Duodenal mucosa (tissue), 2 donors: ENCODE measurements around the gene STAM2.
"Not testable (repeated sequence)": the region's sequence is repeated elsewhere in the genome, so short reads cannot be mapped to it uniquely, and the experiment has no call there.

ENCODE experiments used
- H3K27ac ChIP-seq: one replicate; pipeline ENCODE4 v1.7.0; 2013; ENCODE audit warnings: low read depth, low read length
- H3K27me3 ChIP-seq, 2 donors: one replicate each; pipeline ENCODE4 v1.7.0; 2013; ENCODE audit warnings: low read length in 2 of 2, control low read depth in 1 of 2; ENCODE audit not compliant: insufficient read depth in 2 of 2, control insufficient read depth in 1 of 2
- H3K36me3 ChIP-seq, 2 donors: one replicate each; pipeline ENCODE4 v1.7.0; 2013; ENCODE audit warnings: low read length in 2 of 2, control low read depth in 1 of 2; ENCODE audit not compliant: insufficient read depth in 2 of 2, control insufficient read depth in 1 of 2
- H3K4me1 ChIP-seq, 2 donors: one replicate each; pipeline ENCODE4 v1.7.0; 2013; ENCODE audit warnings: low read length in 2 of 2, control low read depth in 1 of 2; ENCODE audit not compliant: insufficient read depth in 2 of 2, control insufficient read depth in 1 of 2
- H3K4me3 ChIP-seq, 2 donors: one replicate each; pipeline ENCODE4 v1.7.0; 2013; ENCODE audit warnings: low read length in 2 of 2, low read depth in 1 of 2
- H3K9ac ChIP-seq, 2 donors: one replicate each; pipeline ENCODE4 v1.7.0; 2013; ENCODE audit warnings: low read length in 2 of 2, low read depth in 1 of 2
- H3K9me3 ChIP-seq, 2 donors: one replicate each; pipeline ENCODE4 v1.7.0; 2013; ENCODE audit warnings: low read length in 2 of 2, control low read depth in 1 of 2; ENCODE audit not compliant: control insufficient read depth in 1 of 2

The STAM2 gene

DNA sequence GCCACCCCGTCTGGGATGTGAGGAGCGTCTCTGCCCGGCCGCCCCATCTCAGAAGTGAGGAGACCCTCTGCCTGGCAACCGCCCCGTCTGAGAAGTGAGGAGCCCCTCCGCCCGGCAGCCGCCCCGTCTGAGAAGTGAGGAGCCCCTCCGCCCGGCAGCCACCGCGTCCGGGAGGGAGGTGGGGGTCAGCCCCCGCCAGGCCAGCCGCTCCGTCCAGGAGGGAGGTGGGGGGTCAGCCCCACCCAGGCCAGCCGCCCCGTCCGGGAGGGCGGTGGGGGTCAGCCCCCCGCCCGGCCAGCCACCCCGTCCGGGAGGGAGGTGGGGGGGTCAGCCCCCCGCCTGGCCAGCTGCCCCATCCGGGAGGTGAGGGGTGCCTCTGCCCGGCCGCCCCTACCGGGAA, 15.2 kb downstream of the STAM2 start:
- not testable (repeated sequence) for H3K9ac ChIP-seq, H3K9me3 ChIP-seq, H3K27me3 ChIP-seq, H3K4me1 ChIP-seq, H3K27ac ChIP-seq, H3K4me3 ChIP-seq
- H3K36me3 ChIP-seq, result peaks cover 0 to 10% of the 10 kb centered on the region in 2 donors

DNA sequence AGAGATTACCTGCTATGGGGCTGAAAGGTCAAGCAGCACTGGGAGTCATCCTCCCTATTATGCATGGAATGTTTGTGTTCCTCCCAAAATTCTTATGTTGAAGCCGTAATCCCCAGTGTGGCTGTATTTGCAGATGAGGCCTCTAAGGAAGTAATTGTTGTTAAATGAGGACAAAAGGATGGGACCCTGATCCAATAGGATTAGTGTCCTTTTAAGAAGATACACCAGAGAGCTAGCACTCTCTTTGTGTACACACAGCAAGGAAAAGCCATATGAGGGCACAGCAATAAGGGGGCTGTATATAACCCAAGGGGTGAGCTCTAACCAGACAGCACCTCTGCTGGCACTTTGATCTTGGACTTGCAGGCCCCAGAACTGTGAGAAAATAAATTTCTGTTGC, 18.3 kb downstream of the STAM2 start:
- peaks cover 0 to 5% of the 10 kb centered on the region in 2 donors for H3K9me3 ChIP-seq
- no peaks in the 10 kb centered on the region for H3K27me3 ChIP-seq
- no peak overlapping the region for H3K9ac ChIP-seq
- no peak overlapping the region for H3K4me3 ChIP-seq
- H3K27ac ChIP-seq, result no peak overlapping the region
- peaks cover 0 to 10% of the 10 kb centered on the region in 2 donors for H3K36me3 ChIP-seq
- H3K4me1 ChIP-seq, result peaks cover 0 to 5% of the 10 kb centered on the region in 2 donors

DNA sequence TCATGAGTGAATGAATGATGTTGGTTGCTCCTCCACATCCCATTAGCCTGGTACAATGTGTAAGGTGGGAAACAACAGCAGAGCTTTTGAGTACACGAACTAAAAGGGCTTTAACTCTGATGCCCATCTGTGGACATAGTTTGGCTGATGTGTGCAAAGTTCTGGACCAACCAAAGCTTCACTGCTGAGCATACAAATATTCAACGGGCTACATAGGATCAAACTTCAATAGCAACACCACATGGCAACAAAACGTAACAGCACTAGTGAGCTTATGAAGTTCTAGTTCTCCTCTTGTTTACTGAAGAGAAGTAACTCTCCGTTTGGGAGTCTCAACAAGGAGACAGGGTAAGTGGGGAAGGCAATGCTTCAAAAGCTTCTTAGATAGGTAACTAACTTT, 20.4 kb downstream of the STAM2 start:
- no peak overlapping the region for H3K9ac ChIP-seq
- H3K4me1 ChIP-seq, result peaks cover 0 to 5% of the 10 kb centered on the region in 2 donors
- peaks cover 0 to 10% of the 10 kb centered on the region in 2 donors for H3K36me3 ChIP-seq
- no peaks in the 10 kb centered on the region for H3K27me3 ChIP-seq
- no peak overlapping the region for H3K4me3 ChIP-seq
- no peak overlapping the region for H3K27ac ChIP-seq
- H3K9me3 ChIP-seq, result peaks cover 0 to 5% of the 10 kb centered on the region in 2 donors

DNA sequence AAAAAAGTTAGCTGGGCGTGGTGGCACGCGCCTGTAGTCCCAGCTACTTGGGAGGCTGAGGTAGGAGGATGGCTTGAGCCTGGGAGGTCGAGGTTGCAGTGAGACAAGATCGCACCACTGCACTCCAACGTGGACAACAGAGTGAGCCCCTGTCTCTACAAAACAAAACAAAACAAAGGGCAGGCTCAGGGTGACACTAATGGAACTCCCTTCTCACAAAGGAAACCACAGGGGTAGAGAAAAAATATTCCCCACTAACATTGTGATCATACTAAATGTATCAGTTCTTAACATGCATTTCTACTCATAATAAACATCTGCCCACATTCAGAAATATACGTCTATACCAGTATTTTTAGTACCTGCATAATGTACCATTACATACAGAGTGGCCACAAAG, 21.1 kb downstream of the STAM2 start:
- H3K9me3 ChIP-seq, result peaks cover 0 to 5% of the 10 kb centered on the region in 2 donors
- H3K4me1 ChIP-seq, result peaks cover 0 to 5% of the 10 kb centered on the region in 2 donors
- peaks cover 0 to 10% of the 10 kb centered on the region in 2 donors for H3K36me3 ChIP-seq
- H3K27me3 ChIP-seq, result no peaks in the 10 kb centered on the region
- no peak overlapping the region for H3K27ac ChIP-seq
- H3K9ac ChIP-seq, result no peak overlapping the region
- H3K4me3 ChIP-seq, result no peak overlapping the region

DNA sequence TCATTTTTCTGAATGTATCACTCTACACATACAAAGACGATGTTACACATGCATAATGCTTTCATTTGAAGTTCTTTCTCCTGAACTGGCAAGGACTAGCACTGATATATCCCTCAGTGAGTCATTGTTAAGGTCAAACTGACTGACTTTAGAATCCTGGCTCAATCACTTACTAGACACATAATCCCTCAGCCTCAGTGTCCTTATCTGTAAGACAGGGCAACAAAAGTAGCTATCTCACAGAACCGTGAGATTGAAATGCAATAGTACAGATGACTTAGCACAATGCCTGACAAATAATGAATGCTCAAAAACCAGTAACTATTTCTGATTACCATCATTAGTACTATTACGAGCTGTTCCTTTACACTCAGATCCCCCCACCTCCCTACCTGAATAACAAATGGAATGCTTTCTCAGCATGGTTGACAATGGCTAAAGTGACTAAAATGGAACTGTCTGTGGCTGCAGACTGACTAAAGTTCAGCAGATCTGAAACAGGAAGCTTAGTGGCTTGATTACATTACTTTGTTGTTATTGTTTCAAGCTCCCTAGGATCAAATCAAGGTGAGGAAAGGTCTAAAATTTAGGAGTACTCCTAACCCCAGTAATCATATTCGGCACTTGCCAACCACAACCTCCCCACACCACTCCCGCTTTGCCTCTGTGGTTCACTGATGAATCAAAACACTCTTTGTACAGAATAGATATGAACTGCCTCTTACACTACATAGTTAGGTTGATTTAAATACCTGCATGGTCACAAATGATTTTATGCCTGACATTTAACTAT, 40.9 kb downstream of the STAM2 start:
- no peaks in the 10 kb centered on the region for H3K9me3 ChIP-seq
- peaks cover 4 to 8% of the 10 kb centered on the region in 2 donors for H3K36me3 ChIP-seq
- H3K9ac ChIP-seq, result no peak overlapping the region
- H3K4me3 ChIP-seq, result no peak overlapping the region
- H3K27ac ChIP-seq, result no peak overlapping the region
- H3K4me1 ChIP-seq, result peaks cover 9 to 21% of the 10 kb centered on the region in 2 donors
- H3K27me3 ChIP-seq, result no peaks in the 10 kb centered on the region

DNA sequence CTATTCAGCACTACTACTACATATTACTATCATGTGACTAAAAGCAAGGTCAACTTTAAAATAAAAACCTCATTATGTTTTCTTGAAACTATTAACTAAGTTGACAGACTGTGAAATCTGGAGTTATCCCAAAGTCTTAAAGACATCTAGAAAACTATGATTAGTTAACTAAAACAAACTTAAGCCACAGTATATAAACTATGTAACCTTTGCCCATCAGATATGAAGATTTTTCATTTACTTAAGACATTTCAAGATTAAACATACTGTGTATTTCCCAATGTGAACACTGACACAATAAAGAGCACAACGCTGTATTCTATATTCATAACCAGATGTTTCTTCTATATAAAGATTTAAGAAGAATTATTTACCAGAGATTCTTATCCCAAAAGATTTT, 43.3 kb downstream of the STAM2 start:
- H3K4me1 ChIP-seq, result peaks cover 9 to 21% of the 10 kb centered on the region in 2 donors
- no peaks in the 10 kb centered on the region for H3K27me3 ChIP-seq
- no peak overlapping the region for H3K9ac ChIP-seq
- H3K9me3 ChIP-seq, result no peaks in the 10 kb centered on the region
- no peak overlapping the region for H3K27ac ChIP-seq
- no peak overlapping the region for H3K4me3 ChIP-seq
- peaks cover 2 to 11% of the 10 kb centered on the region in 2 donors for H3K36me3 ChIP-seq

DNA sequence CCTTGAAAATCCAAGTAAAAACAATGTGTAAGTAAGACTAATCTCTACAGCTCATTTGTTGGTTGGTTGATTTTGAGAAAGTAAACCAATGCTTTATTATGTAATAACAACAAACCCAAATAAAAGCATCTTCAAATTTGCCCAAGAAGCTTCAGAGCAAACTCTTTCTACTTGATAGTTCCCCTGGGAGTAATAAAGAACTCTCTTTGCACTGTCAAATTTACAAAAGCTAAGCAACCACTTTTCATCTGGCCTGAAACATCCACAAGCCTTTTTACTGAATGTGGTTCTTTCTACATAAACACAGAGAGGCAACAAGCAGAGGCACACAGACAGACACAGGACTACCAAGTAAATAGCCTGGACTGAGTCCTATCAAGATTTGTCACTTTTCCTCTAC, 47.9 kb downstream of the STAM2 start:
- no peaks in the 10 kb centered on the region for H3K9me3 ChIP-seq
- H3K4me1 ChIP-seq, result peaks cover under 1 to 2% of the 10 kb centered on the region in 2 donors
- no peak overlapping the region for H3K27ac ChIP-seq
- H3K27me3 ChIP-seq, result no peaks in the 10 kb centered on the region
- H3K4me3 ChIP-seq, result no peak overlapping the region
- H3K36me3 ChIP-seq, result peaks cover 4 to 27% of the 10 kb centered on the region in 2 donors
- no peak overlapping the region for H3K9ac ChIP-seq

DNA sequence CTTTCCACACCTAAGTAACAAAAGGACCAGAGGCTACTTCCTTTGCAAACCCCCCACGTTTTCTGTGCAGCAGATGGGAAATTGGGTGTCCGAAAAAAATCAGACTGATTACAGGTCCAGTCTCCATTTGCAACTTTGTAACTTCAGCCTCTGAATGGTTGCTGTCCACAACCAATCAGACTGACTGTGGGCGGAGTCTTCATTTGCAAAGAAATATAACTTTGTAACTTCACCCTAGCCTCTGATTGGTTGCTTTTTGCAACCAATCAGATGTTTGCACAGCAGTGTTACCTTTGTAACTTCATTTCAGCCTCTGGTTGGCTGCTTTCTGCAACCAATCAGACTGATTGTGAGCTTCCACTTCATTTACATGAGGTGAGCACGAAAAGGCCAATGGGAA, 48.9 kb downstream of the STAM2 start:
- Histone ChIP-seq H3K27ac (no peak overlapping the region), H3K4me1 (no peaks in the 10 kb centered on the region), H3K9me3 (no peaks in the 10 kb centered on the region), H3K4me3 (no peak overlapping the region), H3K27me3 (no peaks in the 10 kb centered on the region), H3K9ac (no peak overlapping the region), H3K36me3 (peaks cover 4 to 30% of the 10 kb centered on the region in 2 donors)

DNA sequence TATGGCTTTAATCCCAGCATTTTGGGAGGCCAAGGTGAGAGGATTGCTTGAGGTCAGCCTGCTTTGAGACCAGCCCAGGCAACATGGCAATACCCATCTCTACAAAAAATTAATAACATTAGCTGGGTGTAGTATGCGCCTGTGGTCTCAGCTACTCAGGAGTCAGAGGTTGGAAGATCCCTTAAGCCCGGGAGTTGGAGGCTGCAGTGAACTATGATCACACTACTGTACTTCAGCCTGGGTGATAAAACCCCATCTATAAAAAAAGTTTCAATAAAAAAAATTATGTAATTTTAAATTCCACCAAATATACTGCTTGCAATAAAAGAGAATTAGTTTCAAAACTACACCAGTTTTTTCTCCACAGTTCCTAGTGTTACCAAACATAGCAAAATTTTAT, 53.4 kb downstream of the STAM2 start:
- H3K4me3 ChIP-seq, result no peak overlapping the region
- H3K27ac ChIP-seq, result no peak overlapping the region
- H3K36me3 ChIP-seq, result peaks cover 7 to 26% of the 10 kb centered on the region in 2 donors
- H3K27me3 ChIP-seq, result no peaks in the 10 kb centered on the region
- H3K9ac ChIP-seq, result no peak overlapping the region
- no peaks in the 10 kb centered on the region for H3K9me3 ChIP-seq
- H3K4me1 ChIP-seq, result no peaks in the 10 kb centered on the region

DNA sequence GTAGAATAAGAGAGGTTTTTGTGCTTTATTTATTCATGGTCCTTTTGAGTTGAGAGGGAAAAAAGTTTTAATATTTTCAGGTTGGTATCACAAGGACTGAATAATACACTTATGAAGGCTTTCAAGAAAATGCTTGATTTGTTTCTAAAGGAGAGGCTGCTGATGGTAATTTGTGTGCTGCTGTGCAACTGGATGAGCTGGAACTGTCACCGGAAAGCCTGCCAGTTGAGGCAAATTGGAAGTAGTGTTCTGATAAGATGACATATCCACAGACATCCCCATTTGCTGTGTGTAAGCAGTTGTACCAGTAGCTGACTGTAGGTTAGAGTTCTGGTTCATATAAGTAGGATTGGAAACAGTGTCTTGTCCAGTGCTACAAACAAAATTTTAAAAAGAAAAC, 55.1 kb downstream of the STAM2 start:
- H3K9me3 ChIP-seq, result no peaks in the 10 kb centered on the region
- no peak overlapping the region for H3K27ac ChIP-seq
- H3K4me1 ChIP-seq, result no peaks in the 10 kb centered on the region
- H3K4me3 ChIP-seq, result no peak overlapping the region
- H3K27me3 ChIP-seq, result no peaks in the 10 kb centered on the region
- H3K36me3 ChIP-seq, result peaks cover 6 to 30% of the 10 kb centered on the region in 2 donors
- H3K9ac ChIP-seq, result no peak overlapping the region
